GM21360 (cell line): ENCODE results near the gene TCEANC2.
"Not testable (repeated sequence)": the region's sequence is repeated elsewhere in the genome, so short reads cannot be mapped to it uniquely, and the experiment has no call there.

Experiments
- ATAC-seq: cut with Tn5 transposase; IDR thresholded peaks from one replicate; pipeline ENCODE4 v1.9.1; 2021; ENCODE audit warnings: mild to moderate bottlenecking, moderate library complexity; ENCODE audit not compliant: unreplicated experiment

Gene TCEANC2

DNA sequence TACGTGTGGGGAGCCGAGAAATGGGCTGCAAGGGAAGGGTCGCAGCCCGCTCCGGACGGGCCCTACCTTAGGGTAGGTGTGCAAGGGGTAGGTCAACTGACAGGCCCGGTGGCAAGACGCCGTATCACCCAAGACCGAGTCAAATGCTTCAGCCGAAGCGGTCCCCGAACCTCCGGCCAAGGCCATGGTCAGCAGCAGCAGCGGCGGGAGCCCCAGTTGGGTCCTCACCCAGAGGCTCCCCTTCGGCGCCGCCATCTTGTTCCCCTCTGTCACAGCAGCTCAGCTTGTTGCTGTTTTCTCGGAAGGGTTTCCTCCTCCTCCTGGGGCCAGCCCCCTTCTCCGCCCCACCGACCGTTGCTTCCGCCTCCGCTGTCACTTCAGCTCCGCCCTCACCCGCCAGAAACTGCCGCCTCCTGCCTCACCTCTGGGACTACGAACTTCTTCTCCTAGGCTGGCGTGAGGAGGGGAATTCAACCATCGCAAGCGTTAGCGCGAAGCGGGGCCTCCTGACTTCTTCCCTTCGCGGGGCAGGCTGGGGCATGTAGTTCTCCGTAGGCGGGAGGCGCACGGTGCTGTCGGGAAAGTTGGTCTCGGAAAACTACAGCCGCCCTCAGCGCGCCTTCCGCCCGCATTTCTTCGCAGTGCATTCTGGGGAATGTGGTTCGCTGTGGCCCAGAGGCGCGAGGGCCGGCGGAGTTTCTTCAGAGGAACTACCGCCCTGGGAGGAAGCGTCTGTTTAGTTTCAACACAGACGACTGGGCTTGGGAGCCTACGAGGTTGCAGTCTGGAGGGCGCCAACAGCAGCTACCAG is at the start of gene TCEANC2, which contains the start of gene TMEM59:
Gene TCEANC2 (plus strand): TSS at position 675 of the 811 bp plus-strand sequence. CDS start 815 bp downstream, outside the sequence.
Gene TMEM59 (minus strand): TSS at position 271 of the 811 bp plus-strand sequence. CDS start 16 bp downstream, at position 255.
- peak; percentile 93 for ATAC-seq

DNA sequence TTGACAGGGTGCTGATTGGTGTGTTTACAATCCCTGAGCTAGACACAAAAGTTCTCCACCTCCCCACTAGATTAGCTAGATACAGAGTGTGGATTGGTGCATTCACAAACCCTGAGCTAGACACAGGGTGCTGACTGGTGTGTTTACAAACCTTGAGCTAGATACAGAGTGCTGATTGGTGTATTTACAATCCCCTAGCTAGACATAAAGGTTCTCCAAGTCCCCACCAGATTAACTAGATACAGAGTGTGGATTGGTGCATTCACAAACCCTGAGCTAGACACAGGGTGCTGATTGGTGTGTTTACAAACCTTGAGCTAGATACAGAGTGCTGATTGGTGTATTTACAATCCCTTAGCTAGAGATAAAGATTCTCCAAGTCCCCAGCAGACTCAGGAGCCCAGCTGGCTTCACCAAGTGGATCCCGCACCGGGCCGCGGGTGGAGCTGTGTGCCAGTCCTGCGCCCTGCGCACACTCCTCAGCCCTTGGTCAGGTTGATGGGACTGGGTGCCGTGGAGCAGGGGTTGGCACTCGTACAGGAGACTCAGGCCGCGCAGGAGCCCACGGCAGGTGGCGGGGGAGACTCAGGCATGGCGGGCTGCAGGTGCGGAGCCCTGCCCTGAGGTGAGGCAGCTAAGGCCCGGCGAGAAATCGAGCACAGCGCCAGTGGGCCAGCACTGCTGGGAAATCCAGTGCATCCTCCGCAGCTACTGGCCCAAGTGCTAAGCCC is 49.5 kb upstream of the TCEANC2 start:
- ATAC-seq = not testable (repeated sequence)

DNA sequence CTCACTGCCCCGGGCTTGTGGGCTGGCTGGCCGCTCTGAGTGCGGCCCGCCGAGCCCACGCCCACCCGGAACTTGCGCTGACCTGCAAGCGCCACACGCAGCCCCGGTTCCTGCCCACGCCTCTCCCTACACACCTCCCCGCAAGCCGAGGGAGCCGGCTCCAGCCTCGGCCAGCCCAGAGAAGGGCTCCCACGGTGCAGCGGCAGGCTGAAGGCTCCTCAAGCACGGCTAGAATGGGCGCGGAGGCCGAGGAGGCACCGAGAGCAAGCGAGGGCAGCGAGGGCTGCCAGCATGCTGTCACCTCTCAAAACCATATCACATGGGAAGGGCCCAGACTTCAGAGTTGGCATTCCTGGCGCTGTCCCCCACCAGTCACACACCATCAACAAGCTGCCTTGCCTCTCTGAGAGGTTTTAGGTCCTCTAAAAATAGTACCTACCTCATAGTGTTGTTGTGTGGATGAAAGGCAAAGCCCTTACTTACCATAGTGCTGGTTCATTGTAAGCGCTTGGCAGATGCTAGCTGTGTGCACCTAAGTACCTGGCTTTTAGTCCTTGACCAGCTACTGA is 48.8 kb upstream of the TCEANC2 start:
- ATAC-seq = no peak

DNA sequence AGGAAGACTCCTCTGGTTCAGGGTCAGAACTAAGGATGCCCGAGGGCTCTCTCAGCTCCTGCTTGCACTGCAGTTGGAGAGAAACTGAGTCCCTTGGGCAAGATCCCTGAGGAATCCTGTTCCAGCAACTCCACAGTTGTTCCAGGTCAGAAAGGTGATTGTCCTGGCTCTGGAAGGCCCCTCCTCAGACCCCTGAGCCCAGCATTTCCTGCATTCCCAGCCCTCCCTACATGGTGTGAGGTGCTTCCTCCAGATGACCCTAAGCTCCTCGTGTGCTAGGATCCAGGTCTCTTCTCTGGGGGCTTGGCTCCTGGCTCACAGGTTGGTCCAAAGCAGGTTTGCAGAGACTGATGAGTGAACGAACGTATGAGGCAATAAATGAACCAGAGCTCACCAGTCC is 46.9 kb upstream of the TCEANC2 start:
- ATAC-seq = no peak

DNA sequence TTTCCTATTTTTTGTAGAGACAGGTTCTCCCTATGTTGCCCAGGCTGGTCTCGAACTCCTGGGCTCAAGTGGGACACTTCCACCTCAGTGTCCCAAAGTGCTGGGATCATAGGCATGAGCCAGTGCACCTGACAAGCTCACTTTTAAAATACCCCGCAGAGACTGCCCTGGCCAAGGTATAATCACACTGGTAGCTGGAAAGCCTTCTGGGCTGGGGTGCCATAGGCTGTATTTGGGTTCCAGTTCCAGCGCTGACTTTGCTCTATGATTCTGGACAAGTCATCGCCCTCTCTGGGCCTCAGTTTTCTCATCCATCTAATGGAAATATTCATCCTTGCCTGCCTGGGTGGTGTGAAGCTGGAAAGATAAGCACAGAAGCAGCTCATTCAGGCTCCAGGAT is 45.8 kb upstream of the TCEANC2 start:
- ATAC-seq = no peak

DNA sequence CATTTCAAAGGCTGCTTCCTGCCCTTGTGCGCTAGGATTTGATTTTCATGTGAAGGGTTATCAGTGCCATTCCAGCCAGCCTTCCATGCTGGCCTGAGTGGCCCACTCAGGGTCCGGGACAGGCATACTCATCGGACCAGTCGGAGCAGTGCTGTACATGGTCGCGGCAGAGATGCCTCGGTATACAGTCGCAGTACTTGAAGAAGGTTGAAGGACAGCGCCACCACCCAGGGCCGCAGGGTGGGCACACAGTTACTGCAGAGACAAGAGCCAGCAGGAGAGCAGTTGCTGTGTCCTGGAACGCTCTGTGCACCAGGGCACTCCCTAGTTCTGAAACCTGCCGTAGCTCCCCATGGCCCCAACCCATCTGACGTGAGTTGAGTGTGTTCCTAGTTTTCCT is 44.5 kb upstream of the TCEANC2 start:
- no peak for ATAC-seq

DNA sequence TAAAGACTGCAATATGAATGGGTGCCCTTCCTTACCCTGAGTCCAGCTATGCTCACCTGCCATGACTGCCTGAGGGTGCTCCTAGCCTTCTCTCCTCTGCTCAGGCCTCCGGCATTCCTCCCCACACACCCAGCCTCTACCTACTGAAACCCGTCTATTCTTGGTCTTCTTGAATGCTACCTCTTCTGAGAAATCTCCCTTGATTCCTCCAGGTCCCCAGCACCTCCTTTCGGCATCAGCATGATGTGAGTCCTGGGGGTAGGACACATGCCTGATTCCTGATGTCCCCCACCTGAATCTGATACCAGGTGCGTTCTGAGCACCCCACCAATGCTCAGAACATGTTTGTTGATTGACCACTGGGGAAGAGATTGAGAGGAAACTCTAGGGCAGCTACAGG is 44.0 kb upstream of the TCEANC2 start:
- no peak for ATAC-seq

DNA sequence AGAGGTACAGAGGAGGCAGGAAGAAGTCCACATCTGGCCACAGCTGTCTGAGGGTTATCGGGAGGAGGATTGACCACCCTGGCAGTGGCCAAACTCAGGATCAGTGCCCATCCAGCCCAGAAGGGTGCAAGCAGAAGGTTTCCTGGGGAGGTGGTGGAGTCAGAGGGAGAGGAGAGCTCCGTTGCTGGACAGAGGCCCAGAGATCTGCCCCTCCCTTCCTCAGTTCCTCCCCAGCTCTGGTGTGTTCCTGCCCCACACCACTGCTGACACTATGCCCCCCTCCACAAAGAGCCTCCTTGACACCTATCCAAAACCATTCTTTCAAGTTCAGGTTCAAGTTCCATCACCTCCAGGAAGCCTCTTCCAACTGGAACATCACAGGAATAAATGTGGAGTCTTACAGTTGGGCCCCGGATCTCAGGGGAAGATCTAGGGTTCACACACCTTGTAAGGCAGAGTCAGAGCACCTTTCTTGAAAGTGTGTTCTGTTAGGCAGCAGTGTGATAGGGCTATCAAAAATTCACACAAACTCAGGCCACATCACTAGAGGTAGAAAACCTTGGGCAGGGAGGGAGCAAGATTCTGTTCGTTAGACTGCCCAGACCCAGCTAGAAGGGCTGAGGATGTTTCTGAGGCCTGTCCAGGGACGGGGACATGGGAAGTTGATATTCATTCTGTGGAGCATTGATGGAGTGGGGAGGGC is 42.8 kb upstream of the TCEANC2 start:
- no peak for ATAC-seq

DNA sequence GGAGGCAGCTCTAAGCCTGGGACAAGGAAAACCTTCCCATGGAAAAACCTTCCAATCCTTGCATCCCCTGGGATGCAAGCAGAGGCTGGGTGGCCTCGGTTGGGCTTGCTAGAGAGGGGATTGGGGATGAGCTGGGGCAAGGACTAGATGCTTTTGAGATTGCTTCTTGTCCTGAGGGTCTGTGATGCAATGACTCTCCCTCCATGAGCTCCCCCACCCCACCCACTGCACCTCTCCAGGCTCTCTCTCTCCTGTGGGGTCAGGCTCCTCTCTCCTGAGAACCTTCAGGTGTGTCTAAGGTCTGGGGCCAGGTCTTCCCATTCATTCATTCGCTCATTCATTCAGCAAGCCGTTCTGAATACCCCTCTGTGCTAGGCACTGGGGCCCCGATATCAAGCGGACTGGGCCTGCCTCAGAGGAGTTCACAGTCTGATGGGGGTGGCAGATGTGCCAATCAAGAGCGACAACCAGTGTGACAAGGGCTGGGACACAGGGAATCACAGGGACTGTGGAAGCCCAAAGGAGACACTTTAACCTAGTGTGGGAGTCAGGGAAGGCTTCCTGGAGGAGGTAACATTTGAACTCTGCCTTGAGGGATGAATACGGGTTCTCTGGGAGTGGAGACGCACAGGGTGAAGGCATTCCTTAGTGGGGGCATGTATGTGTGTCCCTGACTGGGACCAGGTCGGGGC is 41.9 kb upstream of the TCEANC2 start:
- no peak for ATAC-seq

DNA sequence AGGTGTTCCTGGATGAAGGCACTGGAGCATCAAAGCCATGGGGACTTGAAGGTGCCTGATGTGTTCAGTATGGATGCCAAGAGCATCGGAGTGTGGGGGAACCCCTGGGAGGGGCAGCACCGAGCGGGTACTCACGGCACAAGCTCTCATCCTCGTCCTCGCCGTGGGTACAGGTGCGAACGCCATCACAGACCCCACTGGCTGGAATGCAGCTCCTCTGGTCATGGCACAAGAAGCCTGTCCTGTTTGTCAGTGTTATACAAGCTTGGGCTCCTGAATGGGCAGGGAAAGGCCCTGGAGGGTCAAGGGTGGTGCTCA is 41.4 kb upstream of the TCEANC2 start:
- ATAC-seq = no peak

DNA sequence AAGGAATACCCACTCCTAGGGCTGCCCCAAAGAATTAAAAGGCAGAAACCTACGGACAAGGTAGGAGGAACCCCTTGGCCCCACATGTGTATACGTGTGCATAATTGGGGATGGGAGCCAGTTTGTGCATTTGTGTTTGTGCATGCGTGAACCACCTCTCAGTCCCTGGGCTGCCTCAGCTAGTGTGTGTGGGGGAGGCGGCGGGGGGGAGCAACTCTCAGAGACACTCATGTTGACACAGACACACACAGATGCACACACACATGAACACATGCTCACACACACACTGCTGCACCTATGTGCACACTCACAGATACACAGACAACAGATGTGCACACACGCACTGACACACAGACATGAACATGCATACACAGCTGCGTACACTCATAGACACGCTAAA is 40.5 kb upstream of the TCEANC2 start:
- ATAC-seq = no peak

DNA sequence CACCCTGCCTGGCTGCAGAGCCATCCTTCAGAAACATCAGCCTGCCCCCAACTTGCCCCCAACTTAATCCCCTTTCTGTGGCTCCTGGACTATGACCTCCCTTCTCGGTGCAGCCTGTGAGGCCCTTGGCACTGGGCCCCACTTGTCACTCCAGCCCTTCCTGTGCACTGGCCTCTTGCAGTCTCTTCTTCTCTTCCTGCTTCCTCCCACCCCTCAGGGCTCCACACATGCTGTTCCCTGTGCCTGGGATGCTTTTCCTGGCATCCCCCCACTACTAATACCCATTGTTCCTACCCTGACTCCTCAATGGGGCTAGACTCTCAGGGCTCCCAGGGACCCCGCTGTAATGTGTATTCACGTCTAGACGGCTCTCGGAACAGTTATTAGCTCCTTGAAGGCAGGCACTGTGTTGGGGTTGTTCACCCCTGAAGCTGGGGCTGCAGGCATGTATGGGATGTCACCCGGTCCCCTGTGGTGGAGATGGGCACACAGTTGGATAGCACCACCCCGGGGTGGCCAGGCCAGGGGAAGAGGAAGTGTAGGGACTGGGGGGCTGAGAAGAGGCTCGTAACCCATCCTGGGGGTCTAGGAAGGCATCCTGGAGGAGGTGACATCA is 39.9 kb upstream of the TCEANC2 start:
- no peak for ATAC-seq

DNA sequence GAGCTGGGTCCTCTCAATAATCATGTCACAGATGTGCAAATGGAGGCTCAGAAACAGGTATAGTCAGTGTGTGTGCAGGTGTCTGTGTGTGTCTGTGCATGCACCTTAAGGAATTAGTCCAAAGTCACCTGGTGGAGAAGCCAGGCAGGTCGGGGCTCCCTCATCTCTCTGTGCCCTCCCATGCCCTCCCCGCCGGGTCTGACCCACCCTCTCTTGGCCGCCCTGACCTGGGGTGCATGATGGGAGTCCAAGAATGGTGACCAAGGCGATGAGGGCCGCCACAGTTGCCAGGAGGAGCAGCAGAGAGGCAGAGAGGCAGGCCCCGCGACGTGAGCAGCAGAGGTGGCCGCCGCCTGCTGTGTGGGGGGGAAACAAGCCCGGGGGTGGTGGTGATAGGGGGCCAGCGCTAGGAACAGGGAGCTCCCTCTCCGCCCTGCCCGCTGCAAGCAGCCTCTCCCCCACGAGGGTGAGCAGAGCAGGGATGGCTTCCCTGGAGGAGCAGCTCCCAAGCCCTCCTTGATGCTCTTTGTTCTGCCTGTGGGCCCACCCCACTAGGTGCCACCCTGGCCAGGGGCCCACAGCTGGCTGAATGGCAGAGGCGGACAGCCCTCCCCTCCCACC is 39.3 kb upstream of the TCEANC2 start:
- ATAC-seq = no peak

DNA sequence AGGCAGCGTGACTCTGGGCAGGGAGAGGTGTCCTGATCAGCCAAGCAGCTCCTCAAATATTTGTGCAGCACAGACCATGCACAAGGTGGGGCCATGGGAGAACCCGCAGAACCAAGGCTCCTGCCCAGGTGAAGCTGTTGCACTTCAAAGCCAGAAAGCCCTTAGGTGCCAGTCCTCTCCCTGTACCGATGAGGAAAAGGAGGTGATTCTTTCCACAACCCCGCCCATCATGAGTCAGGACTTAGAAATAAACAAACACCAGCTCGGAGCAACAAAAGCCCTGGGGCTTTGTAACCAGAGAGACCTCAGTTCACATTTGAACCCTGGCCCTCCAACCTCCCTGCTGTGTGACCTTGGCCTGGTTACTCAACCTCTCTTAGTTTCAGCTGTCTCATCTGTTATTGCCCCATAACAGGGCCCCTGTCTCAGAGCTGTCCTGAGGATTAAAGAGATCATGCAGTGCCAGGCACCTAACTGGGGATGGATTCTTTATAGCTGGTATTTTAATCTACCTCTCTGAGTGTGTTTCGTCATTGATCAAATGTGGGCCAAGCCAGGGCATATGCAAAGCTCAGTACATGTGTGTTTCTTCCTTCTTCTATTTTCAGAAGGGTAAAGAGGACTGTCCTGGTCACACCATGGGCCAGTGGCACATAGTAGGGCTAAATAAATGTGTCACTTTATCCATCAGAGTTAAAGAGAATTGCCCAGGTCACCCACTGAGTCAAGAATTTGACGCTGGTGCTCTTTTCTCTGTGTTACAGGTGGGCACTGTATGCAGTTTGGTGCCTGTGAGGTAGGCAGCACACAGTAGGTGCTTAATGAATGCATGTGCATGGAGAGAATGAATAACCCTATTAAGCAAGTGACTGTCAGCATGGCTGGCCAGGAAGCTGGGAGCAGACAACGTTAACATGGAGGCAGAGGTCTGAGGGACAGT is 36.8 kb upstream of the TCEANC2 start:
- ATAC-seq = no peak

DNA sequence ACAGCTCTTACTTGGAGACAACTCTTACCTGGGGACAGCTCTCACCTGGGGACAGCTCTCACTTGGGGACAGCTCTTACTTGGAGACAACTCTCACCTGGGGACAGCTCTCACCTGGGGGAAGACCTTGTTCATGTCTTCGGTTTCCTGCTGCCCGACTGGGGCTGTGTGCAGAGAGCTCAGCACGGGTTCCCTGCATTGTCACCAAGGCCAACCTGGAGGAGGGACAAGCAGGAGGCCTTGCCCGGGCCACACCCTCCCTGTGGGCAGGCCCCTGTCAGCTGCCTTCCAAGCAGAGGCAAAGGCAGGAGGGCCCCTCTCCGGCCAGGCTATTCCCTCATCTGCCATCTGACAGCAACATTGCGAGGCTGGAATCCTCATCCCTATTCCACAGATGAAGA is 35.4 kb upstream of the TCEANC2 start, which contains the start of gene LDLRAD1:
Gene LDLRAD1 (minus strand): TSS at position 208 of the 400 bp plus-strand sequence. CDS start 74 bp downstream, at position 134.
- no peak for ATAC-seq

DNA sequence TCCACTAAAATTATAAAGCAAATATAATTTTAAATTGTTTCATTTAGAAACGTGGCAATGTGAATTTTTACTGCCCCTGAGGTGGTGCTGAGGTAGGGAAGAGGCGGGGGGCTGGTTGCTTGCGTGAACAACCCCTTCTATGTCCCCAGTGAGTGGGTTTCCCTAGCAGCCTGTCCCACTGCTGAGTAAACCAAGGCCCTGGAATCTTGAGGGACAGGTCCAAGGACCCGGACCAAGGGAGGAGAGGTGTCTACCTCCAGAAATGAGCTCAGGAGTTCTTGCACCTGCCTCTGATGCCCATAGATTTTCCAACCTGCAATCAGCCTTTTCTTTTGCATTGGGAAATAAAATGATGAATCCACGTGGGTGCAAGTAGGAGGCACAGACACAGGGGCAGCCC is 34.8 kb upstream of the TCEANC2 start:
- ATAC-seq = no peak

DNA sequence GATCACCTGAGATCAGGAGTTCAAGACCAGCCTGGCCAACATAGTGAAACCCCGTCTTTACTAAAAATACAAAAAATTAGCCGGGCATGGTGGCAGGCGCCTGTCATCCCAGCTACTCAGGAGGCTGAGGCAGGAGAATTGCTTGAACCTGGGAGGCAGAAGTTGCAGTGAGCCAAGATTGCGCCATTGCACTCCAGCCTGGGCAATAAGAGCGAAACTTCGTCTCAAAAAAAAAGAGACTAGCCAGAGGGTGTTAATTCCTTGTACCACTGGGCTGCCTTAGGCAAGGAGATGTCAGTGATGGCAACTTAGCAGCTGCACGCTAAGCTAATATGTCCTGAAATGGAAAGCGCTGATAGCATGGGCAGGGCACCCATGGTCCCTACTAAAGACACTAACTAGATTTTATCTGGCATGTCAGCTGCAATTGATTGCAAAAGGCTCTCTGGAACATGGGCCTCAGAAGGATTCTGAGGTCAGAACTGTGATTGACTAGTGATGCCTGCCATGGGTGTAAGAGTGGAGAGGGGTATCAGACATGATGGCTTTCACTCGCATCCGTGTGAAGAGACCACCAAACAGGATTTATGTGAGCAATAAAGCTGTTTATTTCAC is 33.7 kb upstream of the TCEANC2 start:
- not testable (repeated sequence) for ATAC-seq

DNA sequence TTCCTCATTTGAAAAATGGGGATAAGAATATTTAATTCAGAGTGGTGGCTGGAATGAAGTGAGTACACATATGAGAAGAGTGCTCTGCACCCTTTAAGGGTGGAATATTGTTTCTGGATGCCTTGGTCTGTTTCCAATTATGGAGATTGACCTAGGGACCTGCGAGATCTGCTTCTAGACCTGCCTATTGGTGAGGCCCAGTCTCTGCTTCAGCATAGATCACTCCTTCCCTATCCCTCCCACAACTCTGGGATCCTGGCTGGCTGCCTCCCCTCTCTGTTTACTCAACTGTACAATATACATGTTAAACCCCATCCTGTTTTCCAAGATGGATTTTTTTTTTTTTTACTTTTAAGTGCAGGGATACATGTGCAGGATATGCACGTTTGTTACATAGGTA is 29.1 kb upstream of the TCEANC2 start:
- ATAC-seq = no peak
